ENCODE results near the gene EPHB1.

Gene EPHB1

GRCh38 chr3:134755821-134756220, 39.2 kb upstream of the EPHB1 start:
- ATAC-seq, result no peak
- no peak for TF ChIP-seq SNAI2 (CRISPR knock-in tag; IDR thresholded peaks at IDR 0.05)

GRCh38 chr3:134757549-134758069, 37.5 kb upstream of the EPHB1 start:
- ATAC-seq, result no peak
- TF ChIP-seq ZFP30 (CRISPR knock-in tag; IDR thresholded peaks at IDR 0.05) (no peak), ZNF565 (CRISPR knock-in tag; conservative IDR thresholded peaks at IDR 0.05; ENCODE audit: low read depth) (no peak), CSDC2 (CRISPR knock-in tag; IDR thresholded peaks at IDR 0.05) (no peak), ZNF8 (CRISPR knock-in tag; IDR thresholded peaks at IDR 0.05) (no peak), OSR1 (CRISPR knock-in tag; IDR thresholded peaks at IDR 0.05) (no peak), TOX (CRISPR knock-in tag; IDR thresholded peaks at IDR 0.05; ENCODE audit: borderline replicate concordance) (no peak), POU6F1 (CRISPR knock-in tag; IDR thresholded peaks at IDR 0.05; ENCODE audit: borderline replicate concordance, low read depth) (no peak), CSRNP3 (CRISPR knock-in tag; IDR thresholded peaks at IDR 0.05) (no peak), TCF4 (CRISPR knock-in tag; IDR thresholded peaks at IDR 0.05; ENCODE audit: borderline replicate concordance) (no peak), TSHZ2 (CRISPR knock-in tag; IDR thresholded peaks at IDR 0.05) (no peak), RARB (CRISPR knock-in tag; IDR thresholded peaks at IDR 0.05) (no peak), ZFP3 (CRISPR knock-in tag; IDR thresholded peaks at IDR 0.05) (no peak), ARNTL (CRISPR knock-in tag; IDR thresholded peaks at IDR 0.05; ENCODE audit: borderline replicate concordance, low read depth) (no peak), ISL1 (CRISPR knock-in tag; IDR thresholded peaks at IDR 0.05) (no peak)

GRCh38 chr3:134761213-134761612, 33.8 kb upstream of the EPHB1 start:
- no peak for TF ChIP-seq GLIS3 (CRISPR knock-in tag; IDR thresholded peaks at IDR 0.05)
- no peak for TF ChIP-seq CSDC2 (CRISPR knock-in tag; IDR thresholded peaks at IDR 0.05)
- no peak for ATAC-seq

GRCh38 chr3:134762016-134762415, 33.0 kb upstream of the EPHB1 start:
- no peak for ATAC-seq
- TF ChIP-seq GLIS3 (CRISPR knock-in tag; IDR thresholded peaks at IDR 0.05) (no peak), ZNF565 (CRISPR knock-in tag; conservative IDR thresholded peaks at IDR 0.05; ENCODE audit: low read depth) (no peak), ZFP3 (CRISPR knock-in tag; IDR thresholded peaks at IDR 0.05) (no peak), SNAI2 (CRISPR knock-in tag; IDR thresholded peaks at IDR 0.05) (no peak), ESRRG (CRISPR knock-in tag; IDR thresholded peaks at IDR 0.05) (no peak), CREB5 (CRISPR knock-in tag; IDR thresholded peaks at IDR 0.05; ENCODE audit: low read depth) (no peak), BACH2 (CRISPR knock-in tag; IDR thresholded peaks at IDR 0.05; ENCODE audit: borderline replicate concordance) (no peak), CSRNP3 (CRISPR knock-in tag; IDR thresholded peaks at IDR 0.05) (no peak), TSHZ2 (CRISPR knock-in tag; IDR thresholded peaks at IDR 0.05) (no peak), TCF4 (CRISPR knock-in tag; IDR thresholded peaks at IDR 0.05; ENCODE audit: borderline replicate concordance) (no peak), CSDC2 (CRISPR knock-in tag; IDR thresholded peaks at IDR 0.05) (no peak), PPARA (CRISPR knock-in tag; IDR thresholded peaks at IDR 0.05; ENCODE audit: borderline replicate concordance) (no peak), ZFP30 (CRISPR knock-in tag; IDR thresholded peaks at IDR 0.05) (no peak), PATZ1 (CRISPR knock-in tag; IDR thresholded peaks at IDR 0.05; ENCODE audit: borderline replicate concordance) (no peak), ZNF70 (CRISPR knock-in tag; IDR thresholded peaks at IDR 0.05) (no peak), ZC3H10 (CRISPR knock-in tag; IDR thresholded peaks at IDR 0.05) (no peak)

Measured in SK-N-SH treated with all-trans-retinoic acid at 6 μM for 48 hours (cell line).